ENCODE data around the gene FOXO3.

GRCh38 chr6:108686896-108687295, 126.2 kb downstream of the FOXO3 start:
- TF ChIP-seq CTCF (IDR thresholded peaks at IDR 0.05; ENCODE audit: insufficient read depth, low read depth, low read length) (no peak), EZH2 (IDR thresholded peaks at IDR 0.05; ENCODE audit: insufficient read depth, low read length) (no peak)
